Left colon (tissue), 2 donors: ENCODE data around the gene RUNX1. TPM values are rescaled to one million over a fixed set of nuclear protein-coding genes. Genes with fewer than 3 reads are reported as not detected.

Source experiments
- ATAC-seq: fragments of 200-7000 bp; cut with Tn5 transposase; one replicate; pipeline ENCODE4 v1.9.1; 2020; ENCODE audit warnings: mild to moderate bottlenecking, moderate library complexity
- DNase-seq, 2 donors: peaks; one replicate each; pipeline ENCODE4 v3.0.0-alpha.2; 2020
- intact Hi-C, 2 donors: fragments of 100-400 bp; cut with DNase I in 1 of 2; cut with micrococcal nuclease in 1 of 2; formaldehyde crosslinking; loops; one replicate each; pipeline versions ENCODE4 v1.11.2 to v1.14.0; 2022; cut with DNase I, micrococcal nuclease
- total RNA-seq, 2 donors: library from RNA; stranded (reverse); fragmentation: NEBNext Ultra II Directional; extraction: Animal tissue kit (Norgen Biotek cat#: 25700); gene quantifications; one replicate each; pipeline ENCODE4 v1.2.1, GENCODE V29; 2021
- donor health status: DM: no; HTN: no; CAD: no.
- donor health status: DM: yes; HTN: yes; CAD: no.

RUNX1 gene
- total RNA-seq, 2 donors from 2014 or later: 17.7 to 25.8 TPM

- intact Hi-C loops: no loop called here
- ATAC-seq (no peak), DNase-seq (no peak)
Observed at GRCh38 chr21:34923626-34924025, 125.5 kb downstream of the RUNX1 start.

GRCh38 chr21:34923202-34923601 lies 125.9 kb downstream of the RUNX1 start:
- DNase-seq: no peak
- no peak for ATAC-seq
- intact Hi-C loops: no loop called here

GRCh38 chr21:34922479-34922878 lies 126.6 kb downstream of the RUNX1 start:
- DNase-seq (no peak), ATAC-seq (no peak)
- intact Hi-C loops: no loop called here

- ATAC-seq (no peak), DNase-seq (no peak)
- intact Hi-C loops: no loop called here
Observed at GRCh38 chr21:34921151-34921550, 128.0 kb downstream of the RUNX1 start.

GRCh38 chr21:34919406-34919805 lies 129.7 kb downstream of the RUNX1 start:
- DNase-seq: no peak
- intact Hi-C loops: no loop called here
- no peak for ATAC-seq

GRCh38 chr21:34916446-34916845 lies 132.7 kb downstream of the RUNX1 start:
- intact Hi-C loops: no loop called here
- no peak for ATAC-seq
- DNase-seq: no peak

- no peak for DNase-seq
- no peak for ATAC-seq
- intact Hi-C loops: no loop called here
Observed at GRCh38 chr21:34915364-34915841, 133.7 kb downstream of the RUNX1 start.

- DNase-seq (no peak), ATAC-seq (no peak)
- intact Hi-C loops: no loop called here
Observed at GRCh38 chr21:34914239-34914638, 134.9 kb downstream of the RUNX1 start.

GRCh38 chr21:34913811-34914210 lies 135.3 kb downstream of the RUNX1 start:
- DNase-seq: no peak
- no peak for ATAC-seq
- intact Hi-C loops: no loop called here

- DNase-seq (no peak), ATAC-seq (no peak)
- intact Hi-C loops: no loop called here
Observed at GRCh38 chr21:34912022-34912945, 136.8 kb downstream of the RUNX1 start.

- intact Hi-C loops: no loop called here
- ATAC-seq (no peak), DNase-seq (no peak)
Observed at GRCh38 chr21:34911360-34911759, 137.7 kb downstream of the RUNX1 start.

- DNase-seq: no peak
- ATAC-seq: peak; percentile 39
- intact Hi-C loops: no loop called here
Observed at GRCh38 chr21:34910396-34910795, 138.7 kb downstream of the RUNX1 start.

- intact Hi-C loops: no loop called here
- no peak for ATAC-seq
- no peak for DNase-seq
Observed at GRCh38 chr21:34909492-34910292, 139.4 kb downstream of the RUNX1 start.

- peak in 1 of 2 donors; percentile 45 for DNase-seq
- peak; percentile 63 for ATAC-seq
- intact Hi-C loops: no loop called here
Observed at GRCh38 chr21:34908419-34909055, 140.6 kb downstream of the RUNX1 start.

- intact Hi-C loops: no loop called here
- no peak for DNase-seq
- ATAC-seq: peak; percentile 49
Observed at GRCh38 chr21:34907461-34908418, 141.4 kb downstream of the RUNX1 start.

GRCh38 chr21:34906401-34906800 lies 142.7 kb downstream of the RUNX1 start:
- ATAC-seq: no peak
- intact Hi-C loops: no loop called here
- DNase-seq: no peak

GRCh38 chr21:34905218-34905537 lies 143.9 kb downstream of the RUNX1 start:
- intact Hi-C loops: no loop called here
- ATAC-seq: no peak
- no peak for DNase-seq

- DNase-seq (no peak), ATAC-seq (no peak)
- intact Hi-C loops: no loop called here
Observed at GRCh38 chr21:34904526-34905217, 144.4 kb downstream of the RUNX1 start.
